HG03342 (cell line): ENCODE results near the gene MARCHF7.
"Not testable (repeated sequence)": the region's sequence is repeated elsewhere in the genome, so short reads cannot be mapped to it uniquely, and the experiment has no call there.

Experiments used
- ATAC-seq: cut with Tn5 transposase; IDR thresholded peaks from one replicate; pipeline ENCODE4 v1.9.1; 2021; ENCODE audit warnings: mild to moderate bottlenecking, moderate library complexity; ENCODE audit not compliant: unreplicated experiment

Gene MARCHF7

DNA sequence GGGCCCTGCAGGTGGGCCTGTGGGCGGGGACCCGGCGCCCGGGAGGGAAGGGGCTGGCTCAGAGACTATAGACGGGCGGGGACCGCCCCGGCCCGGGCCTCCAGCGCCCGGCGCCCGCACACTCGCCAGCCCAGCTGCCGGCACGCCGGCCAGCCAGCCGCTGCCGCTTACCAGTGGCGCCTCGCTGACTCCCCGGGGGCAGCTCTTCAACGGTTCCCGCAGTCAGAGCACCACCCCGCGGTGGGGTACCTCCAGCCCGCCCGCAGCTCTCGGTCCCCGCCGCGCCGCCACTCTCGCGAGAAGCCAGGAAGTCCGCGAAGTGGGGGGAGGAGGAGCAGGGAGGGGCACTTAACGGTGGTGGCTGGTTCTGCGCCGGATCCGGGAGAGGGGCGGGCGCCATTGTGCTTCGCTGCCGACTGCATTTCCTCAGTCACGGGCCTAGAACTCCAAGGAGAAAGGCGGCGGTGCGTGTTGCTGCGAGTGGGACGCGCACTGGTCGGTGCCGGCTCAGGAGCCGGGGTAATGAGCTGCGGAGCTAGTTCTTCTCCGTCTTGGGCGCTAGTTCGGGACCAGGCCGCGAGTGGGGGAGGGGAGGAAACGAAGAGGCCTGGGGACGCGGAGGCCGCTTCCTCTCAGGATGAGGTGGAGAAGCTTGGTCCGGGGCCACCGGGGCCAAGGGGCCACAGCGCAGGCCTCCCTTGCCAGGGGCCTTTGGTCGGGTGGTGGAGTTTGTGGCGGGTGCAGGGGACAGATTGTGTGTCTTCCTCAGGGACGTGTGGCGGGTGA is at the start of gene MARCHF7:
Gene MARCHF7, plus strand, starts transcription at position 364 of the 786 bp plus-strand sequence. CDS start 16,517 bp downstream, outside the sequence.
- peak; percentile 89 for ATAC-seq

GRCh38 chr2:159667423-159667822 is 44.9 kb upstream of the MARCHF7 start:
- not testable (repeated sequence) for ATAC-seq

DNA sequence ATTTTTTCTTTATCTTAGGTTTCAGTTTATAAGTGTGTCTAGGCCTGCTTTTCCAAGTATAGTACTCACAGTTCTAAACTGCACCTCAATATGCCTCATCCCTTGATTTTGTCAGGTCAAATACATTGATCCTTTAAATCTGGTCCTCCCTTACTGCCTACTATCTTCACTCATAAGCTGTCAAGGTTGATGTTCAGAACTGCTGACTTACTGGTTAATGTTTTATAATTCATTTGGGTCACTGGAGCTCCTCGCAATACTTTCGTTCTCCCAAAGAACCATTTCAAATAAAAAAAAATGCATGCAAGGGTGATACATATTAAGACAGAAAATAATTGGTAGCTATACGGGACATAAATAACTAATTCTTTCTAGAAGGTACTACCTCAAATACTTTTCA is 41.3 kb upstream of the MARCHF7 start:
- no peak for ATAC-seq

GRCh38 chr2:159677654-159678053 is 34.7 kb upstream of the MARCHF7 start:
- ATAC-seq: no peak

DNA sequence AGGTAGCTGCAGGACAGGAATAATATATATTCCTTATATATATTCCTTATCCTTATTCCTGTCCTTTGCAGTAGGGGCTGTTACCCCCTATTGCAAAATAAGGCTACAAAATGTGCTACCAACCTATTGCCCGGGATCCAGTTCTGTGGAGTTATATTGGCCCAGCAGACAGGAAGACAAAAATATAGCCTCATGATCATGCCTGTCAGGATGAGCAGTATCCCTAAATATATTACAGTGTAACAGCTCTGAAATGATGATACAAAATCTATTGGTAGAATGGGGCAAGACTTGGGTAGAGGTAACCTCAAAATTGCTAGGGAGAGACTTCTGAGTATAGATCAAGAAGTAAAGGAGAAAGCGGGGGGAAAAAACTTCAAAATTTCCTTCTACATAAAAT is 31.6 kb upstream of the MARCHF7 start:
- no peak for ATAC-seq

- ATAC-seq: no peak
Measured at GRCh38 chr2:159683817-159684216, 28.5 kb upstream of the MARCHF7 start.

GRCh38 chr2:159684796-159685195 is 27.5 kb upstream of the MARCHF7 start:
- ATAC-seq: no peak

- ATAC-seq: no peak
Measured at GRCh38 chr2:159694500-159695040, 17.7 kb upstream of the MARCHF7 start.

DNA sequence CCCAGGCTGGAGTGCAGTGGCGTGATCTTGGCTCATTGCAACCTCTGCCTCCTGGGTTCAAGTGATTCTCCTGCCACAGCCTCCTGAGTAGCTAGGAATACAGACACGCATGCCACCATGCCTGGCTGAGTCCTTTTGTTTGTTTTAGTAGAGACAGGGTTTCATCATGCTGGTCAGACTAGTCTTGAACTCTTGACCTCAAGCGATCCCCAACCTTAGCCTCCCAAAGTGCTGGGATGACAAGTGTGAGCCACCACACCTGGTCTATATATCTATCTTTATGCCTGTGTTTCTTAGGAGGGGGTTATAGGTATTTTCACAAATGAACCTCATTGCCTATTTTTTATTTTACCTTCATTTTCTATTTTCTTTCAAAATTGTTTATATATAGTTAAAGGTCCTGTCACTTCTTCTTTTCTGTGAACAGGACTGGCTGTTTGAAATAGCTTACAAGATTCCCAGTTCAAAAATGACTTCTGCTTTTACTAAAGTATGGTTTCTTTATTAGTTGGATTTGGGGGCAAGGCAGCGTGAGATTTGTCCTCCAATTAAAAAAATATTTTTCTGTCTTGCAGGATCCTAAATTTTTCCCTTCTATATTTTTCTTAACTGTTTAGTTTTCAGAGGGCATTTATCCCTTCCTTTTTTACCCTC is 16.4 kb upstream of the MARCHF7 start:
- ATAC-seq: no peak

GRCh38 chr2:159703491-159703890 is 8.8 kb upstream of the MARCHF7 start:
- ATAC-seq: no peak

DNA sequence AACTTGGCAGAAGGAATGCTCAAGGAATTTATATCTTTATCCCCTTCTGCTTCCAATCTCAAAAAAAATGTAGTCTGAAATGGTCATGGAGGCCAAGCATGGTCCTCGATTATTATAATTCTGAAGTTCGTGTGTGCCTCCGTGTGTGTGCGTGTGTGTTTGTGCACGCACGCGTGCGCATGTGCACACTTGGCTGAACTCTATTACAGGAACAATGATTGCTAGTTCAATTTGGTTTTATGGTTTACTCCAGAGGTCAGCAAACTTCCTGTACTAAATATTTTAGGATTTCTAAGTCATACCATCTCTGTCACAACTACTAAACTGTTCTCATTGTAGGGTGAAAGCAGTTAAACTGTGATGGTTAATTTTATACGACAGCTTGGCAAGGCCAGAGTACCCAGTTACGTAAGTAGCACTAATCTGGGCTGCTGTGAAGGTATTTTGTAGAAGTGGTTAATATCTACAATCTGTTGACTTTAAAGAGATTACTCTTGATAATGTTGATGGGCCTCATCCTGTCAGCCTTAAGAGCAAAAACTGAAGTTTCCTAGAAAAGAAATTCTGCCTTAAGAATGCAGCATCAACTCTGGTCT is 5.8 kb upstream of the MARCHF7 start:
- ATAC-seq: no peak

DNA sequence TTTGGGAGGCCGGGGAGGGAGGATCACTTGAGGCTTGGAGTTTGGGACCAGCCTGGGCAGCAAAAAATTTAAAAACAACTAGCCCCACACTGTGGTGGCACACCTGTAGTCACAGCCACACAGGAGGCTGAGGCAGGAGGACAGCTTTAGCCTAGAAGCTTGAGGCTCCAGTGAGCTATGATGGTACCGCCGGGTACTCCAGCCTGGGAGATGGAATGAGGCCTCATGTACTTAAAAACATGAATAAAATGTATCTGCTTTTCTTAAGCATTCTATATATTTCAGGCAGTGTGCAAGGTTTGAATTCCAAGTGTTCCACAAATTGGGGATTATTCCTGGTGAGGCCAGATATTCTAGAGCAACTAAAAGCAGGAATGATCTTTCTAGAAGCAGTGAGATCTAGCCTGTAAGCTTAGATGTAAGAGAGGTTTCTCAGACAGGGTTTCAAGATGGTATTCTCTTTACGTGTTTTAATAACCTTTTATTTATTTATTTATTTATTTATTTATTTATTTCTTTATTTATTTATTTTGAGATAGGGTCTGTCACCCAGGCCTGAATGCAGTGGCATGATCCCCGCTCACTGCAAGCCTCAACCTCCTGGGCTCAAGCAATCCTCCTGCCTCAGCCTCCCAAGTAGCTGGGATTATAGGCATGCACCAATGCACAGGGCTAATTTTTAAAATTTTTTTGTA is 4.1 kb upstream of the MARCHF7 start:
- no peak for ATAC-seq

GRCh38 chr2:159710601-159711180 is 1.6 kb upstream of the MARCHF7 start:
- ATAC-seq: no peak

GRCh38 chr2:159711562-159712142 is 654 bp upstream of the MARCHF7 start:
- ATAC-seq: no peak

- ATAC-seq: no peak
Measured at GRCh38 chr2:159712929-159713420, 669 bp downstream of the MARCHF7 start.

DNA sequence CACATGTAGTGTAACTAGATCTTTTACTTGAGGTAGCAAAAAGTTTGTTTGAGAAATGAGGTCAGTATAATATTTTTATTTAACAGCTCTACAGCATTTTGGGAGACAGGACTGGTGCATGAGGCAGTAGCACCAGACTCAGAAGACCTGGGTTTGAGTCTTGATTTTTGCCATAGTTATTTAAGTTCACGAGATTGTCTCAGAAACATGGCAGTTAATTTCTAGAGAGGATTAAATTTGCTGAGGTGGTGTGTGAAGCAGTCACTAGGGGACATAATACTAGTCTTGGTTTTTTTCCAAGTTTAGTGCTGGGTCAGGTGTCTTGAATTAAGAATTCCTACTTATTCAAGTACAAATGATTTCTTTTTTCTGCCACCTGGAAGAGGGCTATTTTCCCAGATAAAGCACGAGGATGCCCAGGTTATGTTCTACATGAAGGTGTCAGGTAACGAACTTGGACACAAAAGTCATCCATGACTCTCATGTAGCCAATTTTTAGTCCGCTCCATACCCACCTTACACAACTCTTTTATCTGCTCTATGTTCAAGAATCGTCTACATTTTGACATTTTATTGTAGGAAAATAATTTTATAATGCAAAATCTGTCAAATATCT is 1.4 kb downstream of the MARCHF7 start:
- no peak for ATAC-seq

DNA sequence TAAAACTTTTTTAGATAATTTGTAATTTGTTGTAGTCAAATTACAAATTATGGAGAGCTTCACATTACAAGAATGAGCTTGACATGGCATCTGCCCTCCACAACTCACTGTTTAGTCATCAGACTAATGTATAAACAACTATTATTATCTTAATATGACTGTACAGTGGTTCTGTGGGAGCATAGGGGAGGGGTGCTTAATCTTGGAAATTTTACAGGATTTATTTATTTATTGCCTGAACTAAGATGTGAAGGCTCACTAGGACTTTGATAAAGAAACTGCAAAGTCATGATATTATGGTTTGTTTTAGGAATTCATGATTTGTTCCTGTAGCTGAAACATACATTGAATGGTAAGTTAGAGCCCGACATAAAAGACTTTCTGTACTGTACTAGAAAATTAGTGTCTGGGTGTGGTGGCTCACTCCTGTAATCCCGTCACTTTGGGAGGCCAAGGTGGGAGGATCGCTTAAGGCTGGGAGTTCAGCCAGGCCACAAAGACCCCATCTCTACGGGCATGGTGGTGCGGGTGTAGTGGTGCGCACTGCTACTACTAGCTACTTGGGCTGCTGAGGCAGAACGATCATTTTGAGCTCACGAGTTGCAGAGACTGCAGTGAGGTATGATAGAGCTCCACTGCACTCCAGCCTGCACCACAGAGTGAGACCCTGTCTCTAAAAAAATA is 2.1 kb downstream of the MARCHF7 start:
- ATAC-seq: no peak

- ATAC-seq: no peak
Measured at GRCh38 chr2:159715451-159715850, 3.1 kb downstream of the MARCHF7 start.

DNA sequence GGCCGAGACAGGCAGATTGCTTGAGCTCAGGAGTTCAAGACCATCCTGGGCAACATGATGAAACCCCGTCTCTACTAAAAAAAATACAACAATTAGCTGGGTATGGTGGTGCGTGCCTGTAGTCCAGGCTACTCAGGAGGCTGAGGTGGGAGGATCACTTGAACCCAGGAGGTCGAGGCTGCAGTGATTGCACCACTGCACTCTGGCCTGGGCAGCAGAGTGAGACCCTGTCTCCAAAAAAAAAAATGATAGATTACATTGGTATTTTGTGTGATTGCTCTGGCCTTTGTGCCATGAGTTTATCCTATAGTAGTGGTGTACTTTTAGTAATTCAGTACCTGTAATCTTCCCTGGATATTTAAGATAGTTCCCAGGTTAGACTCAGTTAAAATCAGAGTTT is 4.1 kb downstream of the MARCHF7 start:
- not testable (repeated sequence) for ATAC-seq
